Immature natural killer cell (primary cell): ENCODE results near the gene RPGRIP1L. TPM values are rescaled to one million over a fixed set of nuclear protein-coding genes. Genes with fewer than 3 reads are reported as not detected.

Experiments used
- DNase-seq, 3 donors: peaks; one replicate each; pipeline ENCODE4 v3.0.0; 2022; ENCODE audit warnings: mixed read lengths in 1 of 3
- H3K27ac Mint-ChIP-seq, 6 donors: one replicate each; pipeline ENCODE4 v1.8.0; 2020; ENCODE audit warnings: mixed read lengths in 6 of 6, mild to moderate bottlenecking in 5 of 6, inconsistent platforms in 4 of 6, moderate library complexity in 3 of 6
- H3K27me3 Mint-ChIP-seq, 3 donors: one replicate each; pipeline ENCODE4 v1.8.0; 2020 to 2021; ENCODE audit warnings: low read depth in 3 of 3, mild to moderate bottlenecking in 3 of 3, mixed read lengths in 3 of 3, moderate library complexity in 3 of 3, inconsistent platforms in 1 of 3
- H3K36me3 Mint-ChIP-seq, 3 donors: one replicate each; pipeline ENCODE4 v1.8.0; 2020; ENCODE audit warnings: mixed read lengths in 3 of 3, inconsistent platforms in 2 of 3, mild to moderate bottlenecking in 2 of 3
- H3K4me1 Mint-ChIP-seq, 2 donors: one replicate each; pipeline ENCODE4 v1.8.0; 2020; ENCODE audit warnings: inconsistent platforms in 2 of 2, mild to moderate bottlenecking in 2 of 2, mixed read lengths in 2 of 2, moderate library complexity in 1 of 2
- H3K4me3 Mint-ChIP-seq, 5 donors: one replicate each; pipeline ENCODE4 v1.8.0; 2020; ENCODE audit warnings: mild to moderate bottlenecking in 5 of 5, mixed read lengths in 5 of 5, inconsistent platforms in 3 of 5, moderate library complexity in 3 of 5
- H3K9me3 Mint-ChIP-seq, 6 donors: one replicate each; pipeline ENCODE4 v1.8.0; 2020; ENCODE audit warnings: mild to moderate bottlenecking in 6 of 6, mixed read lengths in 6 of 6, inconsistent platforms in 4 of 6, moderate library complexity in 3 of 6
- polyA plus RNA-seq, 3 donors: library from polyadenylated mRNA; unstranded; fragments of 300-500 nt; fragmentation: Illumina TruSeq; gene quantifications; one replicate each; pipeline ENCODE4 v1.2.3, GENCODE V29; 2021

The RPGRIP1L gene
- polyA plus RNA-seq, 3 donors from 2014 or later = 1.7 to 2.2 TPM; not detected in 1

DNA sequence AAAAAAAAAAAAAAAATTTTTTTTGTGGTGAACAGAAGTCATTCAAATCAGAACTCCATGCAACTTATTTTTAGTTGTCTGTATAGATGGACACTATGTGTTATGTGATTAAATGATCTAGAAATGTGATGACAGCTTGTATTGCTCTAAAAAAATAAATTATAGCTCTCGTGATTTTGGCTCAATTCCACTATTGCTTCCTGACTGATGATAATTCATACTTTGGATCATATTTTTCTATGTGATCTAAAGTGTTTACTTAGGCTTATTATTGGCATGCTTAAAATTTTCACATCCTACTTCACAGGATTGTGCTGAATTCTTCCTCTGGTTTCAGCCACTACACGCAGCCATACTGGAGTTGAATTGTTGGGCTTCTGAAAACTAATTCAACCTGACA is 76.8 kb downstream of the RPGRIP1L start:
- Mint-ChIP-seq H3K4me1 (no peaks in the 10 kb centered on the region), H3K27ac (no peak overlapping the region), H3K36me3 (no peaks in the 10 kb centered on the region), H3K27me3 (peaks cover 0 to 2% (median 0%) of the 10 kb centered on the region in 3 donors), H3K4me3 (no peak overlapping the region), H3K9me3 (no peaks in the 10 kb centered on the region)
- no peak for DNase-seq

DNA sequence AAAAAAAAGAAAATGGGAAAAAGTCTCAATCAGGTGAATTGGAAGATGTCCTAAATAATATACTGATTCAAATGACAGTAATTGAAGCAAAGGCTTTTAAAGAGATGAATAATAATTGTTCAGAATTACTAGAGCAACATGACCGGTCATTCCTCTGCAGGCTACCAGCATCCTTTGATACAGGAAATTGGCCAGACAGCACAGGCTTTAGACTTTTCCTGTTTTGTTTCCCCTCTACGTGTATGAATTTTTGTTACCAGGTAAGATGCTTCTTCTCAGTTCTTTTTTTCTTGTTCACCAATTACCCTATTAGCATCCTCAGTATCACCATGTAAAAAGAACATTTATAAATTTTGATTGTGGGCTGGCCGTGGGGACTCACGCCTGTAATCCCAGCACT is 77.5 kb downstream of the RPGRIP1L start:
- Mint-ChIP-seq H3K9me3 (no peaks in the 10 kb centered on the region), H3K27ac (no peak overlapping the region), H3K4me3 (no peak overlapping the region), H3K36me3 (no peaks in the 10 kb centered on the region), H3K27me3 (peaks cover 0 to 2% (median 0%) of the 10 kb centered on the region in 3 donors), H3K4me1 (no peaks in the 10 kb centered on the region)
- DNase-seq = no peak

DNA sequence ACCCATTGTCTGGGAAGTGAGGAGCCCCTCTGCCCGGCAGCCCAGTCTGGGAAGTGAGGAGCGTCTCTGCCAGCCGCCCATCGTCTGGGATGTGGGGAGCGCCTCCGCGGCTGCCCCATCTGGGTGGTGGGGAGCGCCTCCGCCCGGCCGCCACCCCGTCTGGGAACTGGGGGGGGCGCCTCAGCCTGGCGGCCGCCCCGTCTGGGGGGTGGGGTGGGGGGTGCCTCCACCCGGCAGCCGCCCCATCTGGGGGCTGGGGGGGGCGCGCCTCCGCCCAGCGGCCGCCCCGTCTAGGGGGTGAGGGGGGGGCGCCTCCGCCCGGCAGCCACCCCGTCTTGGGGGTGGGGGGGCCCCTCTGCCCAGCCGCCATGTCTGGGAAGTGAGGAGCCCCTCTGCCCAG is 78.4 kb downstream of the RPGRIP1L start:
- H3K27ac Mint-ChIP-seq = no peak overlapping the region
- H3K27me3 Mint-ChIP-seq = peaks cover 0 to 2% (median 0%) of the 10 kb centered on the region in 3 donors
- H3K36me3 Mint-ChIP-seq = no peaks in the 10 kb centered on the region
- H3K9me3 Mint-ChIP-seq = no peaks in the 10 kb centered on the region
- no peak overlapping the region for H3K4me3 Mint-ChIP-seq
- no peaks in the 10 kb centered on the region for H3K4me1 Mint-ChIP-seq
- DNase-seq = no peak

DNA sequence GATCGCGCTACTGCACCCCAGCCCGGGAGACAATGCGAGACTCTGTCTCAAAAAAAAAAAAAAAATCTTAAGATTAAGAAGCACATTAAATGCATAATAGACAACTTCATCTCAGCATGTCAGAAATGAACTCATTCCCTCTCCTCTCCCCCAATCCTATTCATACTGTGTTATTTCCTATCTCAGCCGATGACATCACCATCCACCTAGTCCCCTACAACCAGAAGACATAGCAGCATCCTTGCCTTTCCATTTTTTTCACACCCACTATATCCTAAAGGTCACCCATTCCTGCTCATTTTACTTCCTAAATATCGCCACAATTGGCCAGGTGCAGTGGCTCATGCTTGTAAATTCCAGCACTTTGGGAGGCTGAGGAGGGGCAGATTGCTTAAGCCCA is 81.3 kb downstream of the RPGRIP1L start:
- Mint-ChIP-seq H3K27me3 (peaks cover 0 to 2% (median 0%) of the 10 kb centered on the region in 3 donors), H3K27ac (no peak overlapping the region), H3K36me3 (peaks cover 0 to 3% (median 0%) of the 10 kb centered on the region in 3 donors), H3K4me1 (no peaks in the 10 kb centered on the region), H3K9me3 (no peaks in the 10 kb centered on the region), H3K4me3 (no peak overlapping the region)
- no peak for DNase-seq

DNA sequence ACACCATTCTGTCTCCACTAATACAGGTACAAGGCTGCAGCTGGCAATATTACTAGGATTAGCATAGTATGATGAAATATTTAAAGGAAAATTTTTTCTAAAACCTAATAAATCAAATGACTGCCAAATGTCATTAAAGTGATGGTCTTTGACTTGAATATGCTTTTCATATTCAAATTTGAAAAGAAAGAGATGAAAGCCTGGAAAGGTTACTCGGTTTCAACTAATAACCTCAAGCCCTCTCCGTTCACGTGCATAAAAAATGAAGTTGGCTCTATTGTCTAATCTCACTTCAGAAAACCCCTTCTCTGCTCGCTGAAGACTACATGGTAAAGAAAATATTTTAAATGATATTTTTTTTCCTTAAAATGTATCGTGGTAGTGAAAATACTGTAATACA is 83.2 kb downstream of the RPGRIP1L start:
- Mint-ChIP-seq H3K4me3 (no peak overlapping the region), H3K36me3 (peaks cover 0 to 3% (median 0%) of the 10 kb centered on the region in 3 donors), H3K27me3 (no peaks in the 10 kb centered on the region), H3K9me3 (no peaks in the 10 kb centered on the region), H3K4me1 (no peaks in the 10 kb centered on the region), H3K27ac (no peak overlapping the region)
- DNase-seq = no peak

DNA sequence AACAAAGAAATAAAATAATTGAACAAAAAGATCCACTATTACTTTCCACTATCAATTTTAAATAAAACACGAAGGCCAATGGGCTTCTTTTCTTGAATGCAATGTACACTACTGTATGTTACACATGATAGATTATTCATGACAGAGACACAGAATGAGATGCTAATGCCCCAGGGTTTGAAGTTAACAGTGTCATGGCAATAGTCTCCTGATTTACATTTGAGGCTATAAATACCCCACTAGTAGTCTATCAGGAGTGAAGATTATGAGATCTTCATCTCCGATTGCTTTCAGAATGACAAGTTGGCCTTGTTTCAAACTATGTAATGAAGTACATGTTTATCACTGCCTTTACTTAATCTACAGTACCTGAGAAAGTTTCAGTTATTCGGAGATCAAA is 84.4 kb downstream of the RPGRIP1L start:
- no peak overlapping the region for H3K27ac Mint-ChIP-seq
- H3K36me3 Mint-ChIP-seq = peaks cover 0 to 3% (median 0%) of the 10 kb centered on the region in 3 donors
- H3K9me3 Mint-ChIP-seq = no peaks in the 10 kb centered on the region
- no peaks in the 10 kb centered on the region for H3K27me3 Mint-ChIP-seq
- H3K4me1 Mint-ChIP-seq = no peaks in the 10 kb centered on the region
- H3K4me3 Mint-ChIP-seq = no peak overlapping the region
- DNase-seq = no peak

DNA sequence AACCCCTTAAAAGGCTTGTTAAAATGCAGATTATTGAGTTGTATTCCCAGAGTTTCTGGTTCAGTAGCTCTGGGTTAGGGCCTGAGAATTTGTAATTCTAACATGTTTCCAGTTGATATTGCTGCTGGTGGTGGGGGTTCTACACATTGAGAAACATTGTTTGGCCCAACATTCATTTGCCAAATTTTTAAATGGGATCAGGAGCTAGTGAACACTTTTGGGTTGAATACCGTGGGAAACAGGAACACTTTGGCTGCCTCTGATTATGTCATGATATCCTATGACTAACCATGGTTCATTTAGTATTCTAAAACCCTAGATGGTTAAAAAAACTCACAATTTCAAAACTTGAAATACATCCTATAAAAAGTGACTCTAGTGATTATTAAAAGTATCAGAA is 89.3 kb downstream of the RPGRIP1L start:
- H3K4me1 Mint-ChIP-seq = no peaks in the 10 kb centered on the region
- peaks cover 0 to 3% (median 0%) of the 10 kb centered on the region in 3 donors for H3K36me3 Mint-ChIP-seq
- no peak for DNase-seq
- H3K27ac Mint-ChIP-seq = no peak overlapping the region
- no peaks in the 10 kb centered on the region for H3K9me3 Mint-ChIP-seq
- H3K4me3 Mint-ChIP-seq = no peak overlapping the region
- H3K27me3 Mint-ChIP-seq = peaks cover 0 to 2% (median 0%) of the 10 kb centered on the region in 3 donors

DNA sequence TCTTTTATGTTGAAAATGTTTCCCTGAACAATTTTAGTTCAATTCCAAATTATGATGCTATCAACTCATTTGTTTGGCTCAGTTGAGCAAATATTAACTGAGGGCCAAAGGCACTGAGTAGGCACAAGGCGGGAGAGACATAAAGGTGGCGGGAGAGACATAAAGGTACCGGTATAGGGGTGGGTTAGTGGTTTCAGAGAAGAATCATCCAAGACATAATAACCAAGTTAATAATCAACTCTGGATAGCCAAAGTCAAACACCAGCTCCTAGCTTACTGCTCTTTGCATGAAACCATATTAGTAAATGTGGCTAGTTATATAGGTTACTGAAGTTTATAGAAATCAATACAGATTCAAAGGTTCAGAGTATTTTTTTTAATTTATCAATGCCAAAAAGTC is 91.7 kb downstream of the RPGRIP1L start:
- Mint-ChIP-seq H3K9me3 (no peaks in the 10 kb centered on the region), H3K36me3 (no peaks in the 10 kb centered on the region), H3K4me3 (no peak overlapping the region), H3K27me3 (peaks cover 0 to 2% (median 0%) of the 10 kb centered on the region in 3 donors), H3K4me1 (no peaks in the 10 kb centered on the region), H3K27ac (no peak overlapping the region)
- no peak for DNase-seq

DNA sequence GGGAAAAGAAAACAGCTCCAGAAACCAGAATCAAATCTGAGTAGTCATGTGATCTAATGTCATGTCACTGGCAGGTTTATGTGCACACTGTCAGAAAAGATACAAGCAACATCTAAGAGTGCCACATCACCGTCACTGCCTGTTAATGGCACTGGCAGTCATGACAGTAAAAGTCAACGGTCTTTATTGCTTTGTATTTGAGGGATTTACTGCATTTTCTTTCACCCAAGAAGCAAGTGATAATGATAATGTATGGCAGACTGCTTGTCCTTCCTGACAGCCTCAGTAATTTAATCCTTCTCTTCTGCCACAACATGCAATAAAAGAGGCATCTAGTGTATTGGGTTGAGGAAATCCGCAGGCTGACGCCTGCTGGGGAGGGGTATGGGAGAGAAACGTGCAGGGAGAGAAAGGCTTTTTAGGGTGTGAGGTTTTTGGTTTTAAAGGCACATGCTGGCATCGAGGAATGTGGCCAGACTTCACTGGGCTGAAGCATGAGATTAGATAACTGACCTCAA is 92.4 kb downstream of the RPGRIP1L start:
- H3K27ac Mint-ChIP-seq = no peak overlapping the region

DNA sequence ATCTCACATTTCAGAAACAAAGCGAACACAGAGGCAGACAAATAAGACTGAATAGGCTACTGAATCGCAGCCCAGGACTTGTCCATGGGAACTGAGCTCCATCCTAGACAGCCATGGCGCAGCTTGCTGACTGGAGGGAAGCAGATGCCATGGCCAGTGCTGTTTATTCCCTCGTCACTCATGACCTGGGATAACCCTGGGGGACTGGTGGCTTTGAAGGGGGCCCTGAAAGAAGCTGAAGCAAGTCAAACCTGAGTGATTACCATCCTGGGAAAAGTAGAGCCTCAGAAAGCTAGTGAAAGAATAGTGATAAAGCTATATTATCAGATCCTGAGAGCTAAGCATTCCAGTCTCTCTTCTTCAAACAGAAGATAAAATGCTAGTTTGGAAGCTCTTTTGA is 94.1 kb downstream of the RPGRIP1L start:
- Mint-ChIP-seq H3K4me3 (no peak overlapping the region), H3K4me1 (no peaks in the 10 kb centered on the region), H3K27me3 (peaks cover 0 to 2% (median 0%) of the 10 kb centered on the region in 3 donors), H3K27ac (no peak overlapping the region), H3K36me3 (peaks cover 0 to 5% (median 0%) of the 10 kb centered on the region in 3 donors), H3K9me3 (no peaks in the 10 kb centered on the region)
- DNase-seq = no peak

More for the DNA sequence above, 92.4 kb downstream of the RPGRIP1L start:
- Mint-ChIP-seq H3K36me3 (no peaks in the 10 kb centered on the region), H3K4me3 (no peak overlapping the region), H3K4me1 (no peaks in the 10 kb centered on the region), H3K27me3 (peaks cover 0 to 2% (median 0%) of the 10 kb centered on the region in 3 donors), H3K9me3 (no peaks in the 10 kb centered on the region)
- DNase-seq = no peak

DNA sequence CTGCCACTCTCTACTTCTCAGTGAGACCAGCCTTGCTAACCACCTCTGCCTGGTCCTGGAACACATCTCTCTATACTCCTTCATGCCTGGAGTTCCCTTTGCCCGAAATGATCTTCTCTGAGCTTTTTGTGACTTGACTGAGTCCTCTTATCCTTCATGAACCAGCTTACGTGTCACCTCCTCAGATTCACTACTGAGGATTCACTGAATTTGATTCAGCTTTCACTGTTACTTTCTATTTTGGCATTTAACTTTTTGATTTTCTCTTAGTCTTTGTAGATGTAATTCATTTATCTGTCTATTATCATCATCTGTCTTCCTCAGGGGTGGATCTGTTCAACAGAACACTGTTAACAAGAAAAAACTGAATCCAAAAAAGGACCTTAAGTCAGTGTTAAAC is 95.6 kb downstream of the RPGRIP1L start:
- H3K9me3 Mint-ChIP-seq = no peaks in the 10 kb centered on the region
- DNase-seq = no peak
- H3K27me3 Mint-ChIP-seq = peaks cover 0 to 2% (median 0%) of the 10 kb centered on the region in 3 donors
- H3K27ac Mint-ChIP-seq = no peak overlapping the region
- H3K4me3 Mint-ChIP-seq = no peak overlapping the region
- H3K36me3 Mint-ChIP-seq = peaks cover 0 to 5% (median 5%) of the 10 kb centered on the region in 3 donors
- H3K4me1 Mint-ChIP-seq = no peaks in the 10 kb centered on the region

DNA sequence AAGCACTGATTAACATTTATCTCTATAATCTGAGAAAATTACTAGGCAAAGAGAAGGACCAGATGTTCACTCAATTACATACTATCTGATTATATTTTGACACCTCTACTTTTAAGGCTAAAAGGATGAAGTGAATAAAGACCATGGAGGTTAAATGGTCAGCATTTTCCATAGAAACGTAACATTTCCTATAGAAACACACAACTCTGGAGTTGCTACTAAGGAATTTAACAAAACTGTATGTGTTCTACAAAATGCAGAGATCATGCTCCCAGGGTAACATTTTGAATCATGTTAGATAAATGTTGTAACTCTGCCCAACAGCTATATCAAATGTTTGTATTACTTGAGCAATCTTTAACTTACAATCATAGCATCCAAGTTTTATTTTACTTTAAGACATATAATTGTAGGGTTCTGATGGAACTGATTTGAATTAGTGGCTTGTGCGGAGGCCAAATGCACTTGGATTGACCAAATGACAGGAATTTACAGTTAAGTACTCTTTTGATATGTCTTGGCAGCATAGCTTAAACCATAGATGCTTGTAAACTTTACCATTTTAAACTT is 97.7 kb downstream of the RPGRIP1L start:
- H3K27ac Mint-ChIP-seq = no peak overlapping the region
- H3K4me1 Mint-ChIP-seq = no peaks in the 10 kb centered on the region
- peaks cover 0 to 2% (median 0%) of the 10 kb centered on the region in 3 donors for H3K27me3 Mint-ChIP-seq
- no peak for DNase-seq
- H3K36me3 Mint-ChIP-seq = peaks cover 0 to 5% (median 5%) of the 10 kb centered on the region in 3 donors
- H3K4me3 Mint-ChIP-seq = no peak overlapping the region
- H3K9me3 Mint-ChIP-seq = no peaks in the 10 kb centered on the region

DNA sequence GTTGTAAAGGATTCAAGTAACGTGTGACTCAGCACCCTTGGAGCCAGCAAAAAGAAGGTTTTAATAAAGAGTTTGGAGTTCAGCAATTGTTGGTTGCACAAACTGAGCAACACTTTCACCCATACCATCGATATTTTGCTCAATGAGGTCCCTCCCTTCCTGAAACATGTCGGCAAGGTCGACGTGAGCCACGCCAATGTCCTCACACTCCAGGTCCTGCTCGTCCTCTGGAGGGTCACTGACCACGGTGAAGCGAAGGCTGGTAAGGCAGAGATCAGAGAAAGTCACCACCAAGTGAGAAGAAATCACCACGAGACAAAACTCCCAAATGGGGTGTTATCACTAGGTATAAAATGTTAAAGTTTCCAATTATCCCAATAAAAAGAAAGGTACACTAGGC is 98.3 kb downstream of the RPGRIP1L start:
- no peaks in the 10 kb centered on the region for H3K9me3 Mint-ChIP-seq
- peaks cover 0 to 2% (median 0%) of the 10 kb centered on the region in 3 donors for H3K27me3 Mint-ChIP-seq
- no peak overlapping the region for H3K4me3 Mint-ChIP-seq

DNA sequence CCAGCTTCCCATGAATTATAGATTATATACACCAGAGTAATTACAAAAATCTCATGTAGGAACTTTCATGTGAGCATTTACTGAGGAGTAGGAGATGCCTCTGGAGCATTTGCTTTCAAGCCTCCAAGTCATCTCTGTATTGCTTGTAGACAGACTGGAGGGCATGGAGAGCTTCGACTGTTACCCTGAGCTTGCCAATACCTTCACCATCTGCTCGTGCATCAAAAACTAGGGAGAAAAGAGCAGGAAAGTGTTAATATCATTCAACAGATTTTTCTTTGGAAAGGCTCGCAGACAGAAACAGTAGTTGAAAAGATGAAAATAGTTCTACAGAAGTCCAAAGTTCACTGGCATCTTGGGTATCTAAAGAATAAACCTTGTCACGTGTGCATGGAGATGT is 101.7 kb downstream of the RPGRIP1L start:
- Mint-ChIP-seq H3K27ac (no peak overlapping the region), H3K4me3 (no peak overlapping the region), H3K27me3 (no peaks in the 10 kb centered on the region), H3K36me3 (peaks cover 5 to 10% (median 5%) of the 10 kb centered on the region in 3 donors), H3K9me3 (no peaks in the 10 kb centered on the region), H3K4me1 (peaks cover 0 to 4% of the 10 kb centered on the region in 2 donors)
- DNase-seq = no peak

More for the DNA sequence above, 98.3 kb downstream of the RPGRIP1L start:
- Mint-ChIP-seq H3K27ac (no peak overlapping the region), H3K36me3 (peaks cover 0 to 5% (median 5%) of the 10 kb centered on the region in 3 donors), H3K4me1 (no peaks in the 10 kb centered on the region)
- DNase-seq = no peak

DNA sequence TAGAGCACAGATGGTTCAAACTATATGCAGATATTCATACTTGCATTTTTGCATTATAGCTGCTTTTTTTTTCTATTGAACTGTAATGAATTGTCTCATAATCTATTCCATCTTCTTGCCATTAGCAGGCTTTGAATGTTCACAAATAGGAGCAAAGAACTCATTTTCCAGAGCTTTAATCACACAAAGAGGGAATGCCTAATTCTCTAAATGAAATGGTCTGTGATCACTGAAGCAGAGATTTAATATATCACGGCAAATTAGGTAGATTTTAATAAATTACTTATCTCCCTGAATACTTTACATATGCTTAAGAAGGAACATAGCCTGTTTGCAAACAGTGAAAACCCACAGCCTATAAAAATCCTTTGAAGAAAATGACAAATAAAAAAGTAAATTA is 103.0 kb downstream of the RPGRIP1L start:
- H3K9me3 Mint-ChIP-seq = peaks cover 0 to 2% (median 0%) of the 10 kb centered on the region in 6 donors
- peaks cover 0 to 4% of the 10 kb centered on the region in 2 donors for H3K4me1 Mint-ChIP-seq
- H3K36me3 Mint-ChIP-seq = peaks cover 5 to 14% (median 5%) of the 10 kb centered on the region in 3 donors
- no peak for DNase-seq
- H3K27me3 Mint-ChIP-seq = peaks cover 0 to 2% (median 2%) of the 10 kb centered on the region in 3 donors
- H3K4me3 Mint-ChIP-seq = no peak overlapping the region
- H3K27ac Mint-ChIP-seq = no peak overlapping the region
